GM23338 (cell line): Measurements from ENCODE around the gene HSPH1.

ENCODE experiments used
- CREB1 ChIP-seq: fragments of 250-450 bp; sonication (Bioruptor Pico); IDR thresholded peaks from 2 replicates; pipeline ENCODE4 v1.5.0; 2020; ENCODE audit warnings: low read depth, mild to moderate bottlenecking, moderate library complexity
- CTCF ChIP-seq, 2 experiments: fragments of 200-600 bp in 1 of 2; sonication (generic) in 1 of 2; conservative IDR thresholded peaks; 2 replicates each; pipeline versions ENCODE4 v1.5.1 to v1.6.1; 2016 to 2017; ENCODE audit warnings: antibody characterized with exemption in 2 of 2, low read depth in 2 of 2, mild to moderate bottlenecking in 2 of 2, moderate library complexity in 1 of 2
- ETS1 ChIP-seq: IDR thresholded peaks from 2 replicates; pipeline ENCODE4 v1.6.1; 2016; ENCODE audit warnings: antibody characterized with exemption
- EZH2 ChIP-seq: fragments of 200-600 bp; sonication (generic); IDR thresholded peaks from one replicate; pipeline ENCODE4 v1.8.0; 2017; ENCODE audit warnings: antibody characterized with exemption, mild to moderate bottlenecking, low read depth; ENCODE audit not compliant: unreplicated experiment
- EZH2phosphoT487 ChIP-seq: fragments of 200-600 bp; sonication (generic); IDR thresholded peaks from one replicate; pipeline ENCODE4 v1.8.1; 2018; ENCODE audit warnings: antibody characterized with exemption; ENCODE audit not compliant: unreplicated experiment
- NANOG ChIP-seq: IDR thresholded peaks from 2 replicates; pipeline ENCODE4 v1.6.1; 2016; ENCODE audit warnings: antibody characterized with exemption, borderline replicate concordance
- POLR2AphosphoS5 ChIP-seq: IDR thresholded peaks from 2 replicates; pipeline ENCODE4 v1.6.1; 2016; ENCODE audit warnings: antibody characterized with exemption, low read depth
- REST ChIP-seq: IDR thresholded peaks from one replicate; pipeline ENCODE4 v1.6.1; 2018; ENCODE audit warnings: antibody characterized with exemption; ENCODE audit not compliant: unreplicated experiment
- ZNF114 ChIP-seq: fragments of 250-450 bp; sonication (Bioruptor Pico); IDR thresholded peaks from 2 replicates; pipeline ENCODE4 v1.5.0; 2020; ENCODE audit warnings: mild to moderate bottlenecking, moderate library complexity
- ZNF331 ChIP-seq: fragments of 250-450 bp; sonication (Bioruptor Pico); IDR thresholded peaks from 2 replicates; pipeline ENCODE4 v1.5.0; 2020; ENCODE audit warnings: low read depth, mild to moderate bottlenecking, moderate library complexity

- no peak for TF ChIP-seq REST
- TF ChIP-seq CTCF (conservative IDR thresholded peaks at IDR 0.05; ENCODE audit: low read depth in 2 of 2), result no peak
- no peak for TF ChIP-seq EZH2phosphoT487
- TF ChIP-seq EZH2, result no peak
- TF ChIP-seq ZNF331 (CRISPR knock-in tag), result no peak
- no peak for TF ChIP-seq NANOG
- no peak for TF ChIP-seq CREB1 (CRISPR knock-in tag)
- no peak for TF ChIP-seq POLR2AphosphoS5
- TF ChIP-seq ETS1, result no peak
- no peak for TF ChIP-seq ZNF114 (CRISPR knock-in tag)
These were observed 51.1 kb downstream of the HSPH1 start for GRCh38 chr13:31110617-31111016.
